K562 (cell line): ENCODE results near the gene CCDC195. TPM values are rescaled to one million over a fixed set of nuclear protein-coding genes. Genes with fewer than 3 reads are reported as not detected.

ENCODE experiments used
- ATAC-seq: fragments of 200-7000 bp; cut with Tn5 transposase; 3 replicates; pipeline ENCODE4 v1.9.1; 2020; ENCODE audit warnings: moderate library complexity
- BruUV-seq: library from RNA; stranded (reverse); fragments of 400-500 nt; replicated peaks from 2 replicates; lab custom pipeline; 2021; lab: Mats Ljungman, UMichigan
- CTCF ChIA-PET: fragments of 300-600 bp; formaldehyde crosslinking; extraction: SDS; loops from one replicate; lab custom pipeline; 2021; ENCODE audit warnings: low intra/inter-chr PET ratio; lab: Yijun Ruan, JAX
- POLR2A ChIA-PET: fragments of 300-600, 350-650 bp; sonication (Branson Sonifier 250); formaldehyde crosslinking; extraction: SDS; loops from one replicate; lab custom pipeline; 2021; ENCODE audit warnings: antibody characterized with exemption, inconsistent platforms; lab: Yijun Ruan, JAX
- DNase-seq, 4 experiments: peaks; one replicate each; pipeline versions ENCODE4 v3.0.0 to v3.0.0-alpha.2; 2011 to 2018; ENCODE audit warnings: low spot score in 3 of 4, mixed read lengths in 3 of 4; ENCODE audit errors: extremely low read depth in 1 of 4
- FAIRE-seq: peaks from 2 replicates; lab custom pipeline; 2011; peaks lifted over from hg19 to GRCh38; lab: Jason Lieb, UNC
- H2AFZ ChIP-seq: 2 replicates; pipeline ENCODE4 v1.6.0; 2011; ENCODE audit warnings: low read depth, low read length, control low read depth, inconsistent platforms
- H3K27ac ChIP-seq: fragments of 200-600 bp; 3 replicates; pipeline ENCODE4 v1.8.0; 2011; ENCODE audit warnings: low read depth, mild to moderate bottlenecking, control low read depth, inconsistent platforms, low read length, moderate library complexity, mixed read lengths; ENCODE audit errors: extremely low read depth
- H3K27me3 ChIP-seq, 2 experiments: fragments of 300-600 bp in 1 of 2; 2 replicates in 1 of 2; 3 replicates in 1 of 2; pipeline versions ENCODE4 v1.6.0 to v1.8.0; 2011; ENCODE audit warnings: inconsistent platforms in 2 of 2, low read length in 2 of 2, mild to moderate bottlenecking in 1 of 2, mixed read lengths in 1 of 2, moderate library complexity in 1 of 2; ENCODE audit not compliant: control insufficient read depth in 2 of 2, insufficient read depth in 2 of 2
- H3K36me3 ChIP-seq: fragments of 300-600 bp; 3 replicates; pipeline ENCODE4 v1.8.0; 2011; ENCODE audit warnings: mild to moderate bottlenecking, low read length, inconsistent platforms; ENCODE audit not compliant: control insufficient read depth, insufficient read depth
- H3K4me1 ChIP-seq, 2 experiments: fragments of 200-600 bp in 1 of 2; replicated peaks in 1 of 2; 2 replicates in 1 of 2; 3 replicates in 1 of 2; pipeline versions ENCODE4 v1.5.1 to v1.8.0; 2011; ENCODE audit warnings: inconsistent platforms in 2 of 2, low read length in 2 of 2, mild to moderate bottlenecking in 1 of 2, mixed read lengths in 1 of 2, moderate library complexity in 1 of 2; ENCODE audit not compliant: control insufficient read depth in 2 of 2, insufficient read depth in 2 of 2
- H3K4me2 ChIP-seq: 2 replicates; pipeline ENCODE4 v1.6.1; 2011; ENCODE audit warnings: low read length, control low read depth, inconsistent platforms, mixed read lengths; ENCODE audit not compliant: insufficient read depth
- H3K4me3 ChIP-seq: fragments of 200-600 bp; sonication (generic), shearing (Covaris generic); 2 replicates; pipeline ENCODE4 v1.5.1; 2016; ENCODE audit warnings: control low read depth, inconsistent platforms
- H3K79me2 ChIP-seq: fragments of 200-600 bp; 3 replicates; pipeline ENCODE4 v1.8.0; 2011; ENCODE audit warnings: low read length, inconsistent platforms; ENCODE audit not compliant: control insufficient read depth, insufficient read depth
- H3K9ac ChIP-seq, 2 experiments: 2 replicates each; pipeline versions ENCODE4 v1.6.0 to v1.6.1; 2011; ENCODE audit warnings: low read depth in 2 of 2, low read length in 2 of 2, control low read depth in 1 of 2, inconsistent platforms in 1 of 2, mild to moderate bottlenecking in 1 of 2, mixed read lengths in 1 of 2; ENCODE audit not compliant: insufficient read depth in 1 of 2
- H3K9me1 ChIP-seq: one replicate; pipeline ENCODE4 v1.6.0; 2011; ENCODE audit warnings: inconsistent platforms, mild to moderate bottlenecking, low read length, moderate library complexity; ENCODE audit not compliant: control insufficient read depth, insufficient read depth
- H3K9me3 ChIP-seq: replicated peaks from 2 replicates; pipeline ENCODE4 v1.5.1; 2011; ENCODE audit warnings: low read depth, low read length, inconsistent platforms; ENCODE audit not compliant: control insufficient read depth, insufficient read depth
- H4K20me1 ChIP-seq: replicated peaks from 2 replicates; pipeline ENCODE4 v1.6.1; 2011; ENCODE audit warnings: low read length, inconsistent platforms, mixed read lengths; ENCODE audit not compliant: control insufficient read depth, insufficient read depth
- DACH1 ChIP-seq: fragments of 450-650 bp; IDR thresholded peaks from 2 replicates; pipeline ENCODE4 v1.6.1; 2018; ENCODE audit not compliant: partially characterized antibody
- E2F3 ChIP-seq: fragments of 250-450 bp; sonication (Bioruptor Pico); IDR thresholded peaks from 2 replicates; pipeline ENCODE4 v1.4.0; 2020; ENCODE audit warnings: mild to moderate bottlenecking
- E2F8 ChIP-seq: fragments of 450-650 bp; IDR thresholded peaks from 2 replicates; pipeline ENCODE4 v1.7.1; 2018; ENCODE audit warnings: mild to moderate bottlenecking, low read depth; ENCODE audit not compliant: partially characterized antibody
- POLR3G ChIP-seq: IDR thresholded peaks from 2 replicates; pipeline ENCODE4 v1.6.1; 2011; ENCODE audit not compliant: insufficient read length, insufficient replicate concordance; ENCODE audit errors: extremely low read depth
- PRDM10 ChIP-seq: fragments of 450-650 bp; IDR thresholded peaks from 2 replicates; pipeline ENCODE4 v1.6.1; 2018; ENCODE audit not compliant: partially characterized antibody
- ZBTB2 ChIP-seq: fragments of 450-650 bp; IDR thresholded peaks from 2 replicates; pipeline ENCODE4 v1.6.1; 2016; ENCODE audit warnings: antibody characterized with exemption
- ZC3H4 ChIP-seq: sonication (generic); formaldehyde crosslinking; IDR thresholded peaks from 2 replicates; pipeline ENCODE4 v1.9.0; 2021; ENCODE audit warnings: missing genetic modification reagents, borderline replicate concordance
- ZFP36 ChIP-seq: fragments of 150-350 bp; IDR thresholded peaks from 2 replicates; pipeline ENCODE4 v1.6.1; 2018; ENCODE audit warnings: low read length, low read depth; ENCODE audit not compliant: partially characterized antibody
- ZNF121 ChIP-seq: sonication (generic); formaldehyde crosslinking; conservative IDR thresholded peaks from 2 replicates; pipeline ENCODE4 v1.8.0; 2022; ENCODE audit warnings: missing genetic modification reagents
- ZNF830 ChIP-seq: fragments of 250-450 bp; sonication (Bioruptor Pico); IDR thresholded peaks from 2 replicates; pipeline ENCODE4 v1.5.0; 2021; ENCODE audit warnings: mild to moderate bottlenecking
- WGBS: fragments of 100-300 bp; shearing (Covaris generic); methylation state at CpG from one replicate; pipeline ENCODE4 v1.1.6; 2016; ENCODE audit warnings: low coverage, mixed read lengths; ENCODE audit not compliant: insufficient coverage; ENCODE audit errors: missing lambda C conversion rate; 5-methylcytosine and 5-hydroxymethylcytosine counted together
- in situ Hi-C: fragments of 300-500 bp; cut with MboI; formaldehyde crosslinking; loops from 4 replicates; pipeline ENCODE4 v1.15.0; 2018; ENCODE audit warnings: inconsistent platforms, mixed read lengths
- intact Hi-C: fragments of 100-400 bp; cut with micrococcal nuclease; formaldehyde crosslinking; loops from 2 replicates; pipeline ENCODE4 v1.14.2; 2022
- polyA plus RNA-seq, 8 experiments: library from polyadenylated mRNA; depleted of rRNA in 4 of 8; stranded (reverse) in 5 of 8; unstranded in 3 of 8; fragments of >200 nt; fragmentation: Nextera tagmentation in 2 of 8; fragmentation: Illumina TruSeq in 1 of 8; extraction: Ambion mirVana in 2 of 8; extraction: Trizol in 1 of 8; gene quantifications; 2 replicates each; pipeline versions ENCODE4 v1.2.1 to v1.2.3, GENCODE V29; 2011 to 2014; ENCODE audit warnings: inconsistent platforms in 1 of 8, missing spikeins in 1 of 8
- total RNA-seq, 7 experiments: library from RNA; depleted of rRNA in 6 of 7; stranded (reverse); fragments of >200 nt in 6 of 7; fragmentation: Illumina TruSeq in 2 of 7; extraction: Trizol in 2 of 7; gene quantifications; 2 replicates each; pipeline versions ENCODE4 v1.2.1 to v1.2.3, GENCODE V29; 2011 to 2021; ENCODE audit warnings: low replicate concordance in 1 of 7
- TF ChIP-seq, protein P1 (sequence below): fragments of 250-450 bp; sonication (Bioruptor Pico); IDR thresholded peaks from 2 replicates; pipeline ENCODE4 v1.8.0; 2022; ENCODE audit warnings: inconsistent platforms
- TF ChIP-seq, protein P2 (sequence below): IDR thresholded peaks from 2 replicates; pipeline ENCODE4 v1.6.1; 2011; ENCODE audit not compliant: insufficient read length; ENCODE audit errors: extremely low read depth

The CCDC195 gene
- total and polyA plus RNA-seq, 9 of the 15 experiments (the other 6 are each of a cell fraction or from before 2014, with no cell fraction given): not detected

DNA sequence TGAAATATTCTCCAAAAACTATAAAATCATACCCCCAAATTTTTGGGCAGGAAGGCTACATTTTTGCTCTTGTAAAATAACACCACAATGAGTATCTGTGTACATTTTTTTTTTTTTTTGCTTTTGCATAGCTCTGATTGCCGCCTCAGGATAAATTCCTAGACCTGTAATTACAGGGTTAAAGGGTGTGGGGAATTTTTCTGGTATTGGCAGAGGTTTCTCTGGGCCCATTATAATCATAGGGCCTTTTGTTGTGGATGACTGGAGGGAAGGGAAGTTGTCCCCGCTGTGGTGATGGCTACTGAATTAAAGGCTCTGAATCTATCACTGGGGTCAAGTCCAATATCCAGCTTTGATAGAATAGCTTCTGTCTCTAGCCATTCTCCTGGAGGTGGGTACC, 26.6 kb downstream of the CCDC195 start:
- WGBS: 0% methylated on average over 1 of the region's 2 CpGs
- ATAC-seq (no peak), DNase-seq (no peak), FAIRE-seq (no peak)
- Histone ChIP-seq H3K4me3 (no peak overlapping the region), H2AFZ (no peak overlapping the region), H3K9me1 (no peaks in the 10 kb centered on the region), H3K36me3 (no peaks in the 10 kb centered on the region), H3K79me2 (no peaks in the 10 kb centered on the region), H3K9ac (no peak overlapping the region), H3K27me3 (no peaks in the 10 kb centered on the region), H3K4me1 (no peaks in the 10 kb centered on the region), H3K9me3 (no peaks in the 10 kb centered on the region), H3K27ac (no peak overlapping the region), H4K20me1 (no peaks in the 10 kb centered on the region), H3K4me2 (no peak overlapping the region)
- no TSS peak for BruUV-seq
- CTCF ChIA-PET: no interaction called here
- in situ Hi-C loops: no loop called here
- POLR2A ChIA-PET: no interaction called here
- intact Hi-C loops: no loop called here
- TF ChIP-seq, protein P1, sequence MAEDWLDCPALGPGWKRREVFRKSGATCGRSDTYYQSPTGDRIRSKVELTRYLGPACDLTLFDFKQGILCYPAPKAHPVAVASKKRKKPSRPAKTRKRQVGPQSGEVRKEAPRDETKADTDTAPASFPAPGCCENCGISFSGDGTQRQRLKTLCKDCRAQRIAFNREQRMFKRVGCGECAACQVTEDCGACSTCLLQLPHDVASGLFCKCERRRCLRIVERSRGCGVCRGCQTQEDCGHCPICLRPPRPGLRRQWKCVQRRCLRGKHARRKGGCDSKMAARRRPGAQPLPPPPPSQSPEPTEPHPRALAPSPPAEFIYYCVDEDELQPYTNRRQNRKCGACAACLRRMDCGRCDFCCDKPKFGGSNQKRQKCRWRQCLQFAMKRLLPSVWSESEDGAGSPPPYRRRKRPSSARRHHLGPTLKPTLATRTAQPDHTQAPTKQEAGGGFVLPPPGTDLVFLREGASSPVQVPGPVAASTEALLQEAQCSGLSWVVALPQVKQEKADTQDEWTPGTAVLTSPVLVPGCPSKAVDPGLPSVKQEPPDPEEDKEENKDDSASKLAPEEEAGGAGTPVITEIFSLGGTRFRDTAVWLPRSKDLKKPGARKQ (CRISPR knock-in tag): no peak
- no peak for TF ChIP-seq POLR3G
- TF ChIP-seq PRDM10: no peak
- TF ChIP-seq ZNF830 (CRISPR knock-in tag): no peak
- TF ChIP-seq E2F3 (CRISPR knock-in tag): no peak
- TF ChIP-seq, protein P2, sequence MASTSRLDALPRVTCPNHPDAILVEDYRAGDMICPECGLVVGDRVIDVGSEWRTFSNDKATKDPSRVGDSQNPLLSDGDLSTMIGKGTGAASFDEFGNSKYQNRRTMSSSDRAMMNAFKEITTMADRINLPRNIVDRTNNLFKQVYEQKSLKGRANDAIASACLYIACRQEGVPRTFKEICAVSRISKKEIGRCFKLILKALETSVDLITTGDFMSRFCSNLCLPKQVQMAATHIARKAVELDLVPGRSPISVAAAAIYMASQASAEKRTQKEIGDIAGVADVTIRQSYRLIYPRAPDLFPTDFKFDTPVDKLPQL: no peak
- no peak for TF ChIP-seq ZNF121 (CRISPR knock-in tag)
- TF ChIP-seq E2F8: no peak
- no peak for TF ChIP-seq ZFP36
- TF ChIP-seq ZC3H4: no peak
- TF ChIP-seq ZBTB2: no peak
- no peak for TF ChIP-seq DACH1
